ENCODE data around the gene PEX26.
"Not testable (repeated sequence)": the region's sequence is repeated elsewhere in the genome, so short reads cannot be mapped to it uniquely, and the experiment has no call there.

The PEX26 gene

DNA sequence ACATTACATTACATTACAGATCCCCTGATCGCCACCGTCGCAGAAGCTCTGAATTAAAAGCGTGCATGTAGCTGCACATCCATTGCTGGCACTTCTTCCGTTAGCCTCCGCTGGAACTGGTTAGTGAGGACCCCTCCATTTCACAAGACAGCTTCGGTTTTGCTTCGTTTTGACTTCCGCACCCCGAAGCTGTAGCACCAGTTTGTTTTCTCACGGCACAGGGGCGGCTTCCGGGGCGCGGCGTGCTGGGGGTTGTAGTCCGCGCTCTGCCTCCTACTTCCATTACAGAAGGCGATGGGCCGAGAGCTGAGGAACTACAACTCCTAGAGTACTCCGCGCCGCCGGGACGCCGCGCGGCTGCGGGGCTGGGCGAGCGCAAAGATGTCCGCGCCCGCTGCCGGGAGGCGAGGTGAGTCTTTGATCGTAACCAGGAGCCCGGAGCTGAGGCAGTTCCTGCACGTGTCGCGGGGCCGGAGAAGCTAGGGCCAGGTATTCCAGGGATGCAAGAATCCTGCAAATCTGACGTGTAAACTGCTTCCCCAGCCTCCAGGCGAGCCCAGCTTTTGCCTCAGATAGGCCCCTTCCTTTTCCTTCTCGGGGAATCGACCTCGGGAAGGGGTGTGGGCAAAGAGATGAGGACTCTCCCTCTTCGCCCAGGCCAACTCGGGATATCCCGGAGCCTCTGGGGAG lies at the start of gene PEX26:
Gene PEX26 (plus strand): TSS at position 352 of the 690 bp plus-strand sequence. CDS start 387 bp downstream, outside the sequence.
- peak; percentile 98 for DNase-seq (ENCODE audit: low spot score)

DNA sequence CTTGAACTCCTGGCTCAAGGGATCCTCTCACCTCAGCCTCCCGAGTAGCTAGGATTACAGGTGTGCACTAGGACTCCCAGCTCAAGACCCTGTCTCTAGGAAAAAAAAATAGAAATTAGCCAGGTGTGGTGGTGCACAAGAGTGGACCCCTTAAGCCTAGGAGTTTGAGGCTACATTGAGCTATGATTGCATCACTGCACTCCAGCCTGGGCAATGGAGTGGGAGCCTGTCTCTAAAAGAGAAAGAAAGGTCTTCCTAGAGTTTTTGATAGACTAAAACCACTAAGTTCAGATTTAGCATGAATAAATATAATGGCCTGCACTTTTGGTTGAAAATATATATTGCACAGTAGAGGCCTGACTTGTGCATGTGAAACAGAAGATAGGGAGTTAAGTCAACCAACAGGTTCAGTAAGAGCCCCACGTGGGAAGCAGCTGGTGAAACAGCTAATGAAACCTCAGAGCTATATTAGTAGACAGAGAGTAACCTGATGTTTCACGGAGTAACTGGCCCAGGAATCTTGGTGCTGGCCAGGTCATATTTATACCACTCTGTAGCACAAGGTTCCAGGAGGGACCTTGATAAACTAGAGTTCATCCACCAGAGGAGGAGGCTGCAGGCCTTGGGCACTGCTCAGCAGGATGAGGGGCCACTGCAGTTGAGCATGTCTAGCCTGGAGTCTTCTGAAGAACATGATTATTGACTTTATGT lies 48.8 kb upstream of the PEX26 start:
- no peak for DNase-seq (ENCODE audit: low spot score)

DNA sequence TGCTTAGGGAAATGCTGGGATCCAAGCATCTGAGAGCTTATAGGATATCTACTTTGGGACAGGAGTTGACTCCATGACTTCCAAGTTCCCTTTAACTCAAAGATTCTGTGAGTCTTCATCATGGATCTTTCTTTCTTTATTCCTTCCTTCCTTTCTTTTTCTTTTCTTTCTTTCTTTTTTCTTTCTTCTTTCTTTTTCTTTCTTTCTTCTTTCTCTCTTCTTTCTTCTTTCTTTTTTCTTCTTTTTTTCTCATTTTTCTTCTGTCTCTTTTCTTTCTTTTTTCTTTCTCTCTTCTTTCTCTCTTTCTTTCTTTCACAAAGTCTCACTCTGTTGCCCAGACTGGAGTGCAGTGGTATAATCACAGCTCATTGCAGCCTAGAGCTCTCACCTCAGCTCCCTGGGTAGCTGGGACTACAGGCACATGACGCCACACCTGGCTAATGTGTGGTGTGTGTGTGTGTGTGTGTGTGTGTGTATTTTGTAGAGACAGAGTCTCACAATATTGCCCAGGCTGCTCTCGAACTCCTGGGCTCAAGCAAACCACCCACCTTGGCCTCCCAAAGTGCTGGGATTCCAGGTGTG lies 48.0 kb upstream of the PEX26 start:
- no peak for DNase-seq (ENCODE audit: low spot score)

DNA sequence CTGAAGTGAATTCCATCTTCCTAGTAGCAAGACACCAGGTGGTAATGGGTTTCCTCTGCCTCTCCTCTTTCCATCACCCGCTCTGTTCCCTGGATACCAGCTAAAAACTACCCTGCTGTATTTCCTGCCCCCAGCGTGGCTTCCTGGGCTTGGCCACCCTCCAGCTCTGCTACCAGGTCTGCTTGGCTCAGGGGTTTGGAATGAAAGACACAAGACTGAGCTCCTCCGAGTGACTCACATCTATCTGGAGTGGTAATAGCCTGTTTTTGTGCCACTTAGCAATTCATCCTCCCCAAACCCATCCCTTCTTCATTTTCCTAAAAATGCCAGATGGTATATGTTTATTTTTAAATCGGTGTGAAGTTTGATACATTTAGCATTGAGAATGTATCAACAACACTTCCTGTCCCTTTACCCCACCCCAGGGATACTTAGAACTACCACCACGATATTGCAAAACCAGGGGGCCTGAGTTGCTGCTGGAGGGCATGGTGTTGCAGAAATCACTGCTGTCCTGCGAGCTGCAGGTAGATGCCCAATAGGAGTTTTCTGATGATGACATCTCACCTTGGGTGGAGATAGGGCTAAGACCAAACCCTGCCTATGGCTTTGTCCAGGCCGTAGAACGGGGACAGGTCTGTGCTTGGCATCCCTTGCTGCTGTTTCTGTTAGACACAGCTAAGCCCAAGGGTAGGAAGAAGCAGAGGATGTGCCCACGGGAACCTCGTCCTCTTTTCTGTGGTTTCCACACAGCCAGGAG lies 45.9 kb upstream of the PEX26 start:
- no peak for DNase-seq (ENCODE audit: low spot score)

DNA sequence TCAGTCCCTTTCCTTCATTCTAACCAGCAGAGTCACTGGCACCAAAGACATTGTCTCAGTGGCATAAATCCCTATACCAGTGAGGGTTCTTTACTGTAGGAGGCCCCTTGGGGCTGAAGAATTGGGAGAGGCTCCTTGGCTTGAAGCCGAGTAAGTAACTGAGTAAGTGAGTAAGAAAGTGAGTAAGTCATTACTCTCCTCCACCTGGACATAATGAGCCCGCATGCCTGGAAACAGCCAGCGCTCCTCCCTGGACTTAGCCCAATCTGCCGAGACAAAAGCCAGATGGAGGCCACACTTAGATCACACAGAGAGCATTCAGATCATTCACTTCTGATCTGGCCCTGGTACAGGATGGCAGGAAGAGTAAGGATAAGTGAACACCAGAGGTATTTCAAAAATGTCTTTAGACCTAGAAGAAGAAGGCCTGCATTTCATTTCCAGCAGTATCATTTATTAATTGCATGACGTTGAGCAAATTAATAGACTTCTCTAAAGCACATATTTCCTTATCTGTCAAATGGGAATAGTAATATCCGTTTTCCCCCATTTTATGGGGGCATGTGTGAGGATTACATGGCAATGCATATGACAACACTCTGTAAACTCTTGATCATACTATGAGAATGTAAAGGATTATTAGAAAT lies 45.2 kb upstream of the PEX26 start:
- no peak for DNase-seq (ENCODE audit: low spot score)

DNA sequence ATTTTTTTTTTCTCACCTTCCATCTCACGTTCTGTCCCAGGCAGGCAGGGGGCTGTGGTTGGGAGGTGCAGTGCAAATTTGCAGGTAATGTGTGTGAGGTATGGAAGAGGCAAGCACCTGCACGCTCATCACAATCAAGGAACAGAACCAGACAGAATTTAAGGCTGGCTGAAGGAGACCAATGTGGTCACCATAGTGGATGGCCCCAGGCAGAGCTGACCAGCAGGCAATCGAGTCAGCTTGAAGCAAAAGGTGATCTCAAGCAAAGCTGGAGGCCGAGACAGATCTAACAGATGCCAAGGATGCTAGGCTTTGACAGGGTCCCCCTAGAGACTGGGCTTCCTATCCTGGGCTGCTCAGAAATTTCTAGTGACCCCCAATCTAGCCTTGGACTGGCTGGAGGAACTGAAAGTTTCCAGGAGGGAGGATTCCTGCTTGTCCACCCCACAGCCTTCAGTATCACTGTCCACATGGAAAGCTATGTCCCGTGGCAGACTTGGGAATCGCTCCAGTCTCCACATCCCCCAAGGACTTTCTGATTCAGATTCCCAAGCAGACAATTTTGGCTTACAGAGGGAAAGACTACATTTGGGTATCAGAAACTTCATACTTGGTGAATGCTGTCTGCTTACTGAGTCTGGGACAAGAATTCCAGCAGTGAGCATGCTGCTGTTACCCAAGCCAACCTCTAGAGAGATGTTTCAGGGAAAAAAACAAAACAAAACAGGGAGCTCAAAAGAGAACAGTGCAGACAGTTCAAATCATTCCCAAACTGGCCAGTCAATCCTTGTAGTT lies 44.4 kb upstream of the PEX26 start:
- no peak for DNase-seq (ENCODE audit: low spot score)

DNA sequence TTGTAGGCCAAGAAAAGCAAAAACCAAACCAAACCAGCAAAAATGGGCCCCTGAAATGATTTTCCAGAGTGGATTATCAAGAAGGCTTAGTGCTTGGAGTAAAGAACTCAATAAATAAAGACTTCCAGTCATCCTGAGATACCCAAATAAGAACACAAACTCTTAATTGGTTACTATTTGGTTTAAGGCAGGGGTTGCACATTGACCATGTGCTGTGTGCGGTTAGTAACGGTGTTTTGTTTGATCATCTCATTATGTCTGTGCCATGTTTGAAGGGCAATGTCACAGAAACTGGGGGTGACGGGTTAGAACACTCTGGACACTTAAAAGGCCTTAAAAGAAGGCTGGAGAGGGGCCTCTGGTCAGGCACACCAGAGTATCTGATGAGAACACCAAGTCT lies 43.7 kb upstream of the PEX26 start:
- DNase-seq (ENCODE audit: low spot score) = no peak

DNA sequence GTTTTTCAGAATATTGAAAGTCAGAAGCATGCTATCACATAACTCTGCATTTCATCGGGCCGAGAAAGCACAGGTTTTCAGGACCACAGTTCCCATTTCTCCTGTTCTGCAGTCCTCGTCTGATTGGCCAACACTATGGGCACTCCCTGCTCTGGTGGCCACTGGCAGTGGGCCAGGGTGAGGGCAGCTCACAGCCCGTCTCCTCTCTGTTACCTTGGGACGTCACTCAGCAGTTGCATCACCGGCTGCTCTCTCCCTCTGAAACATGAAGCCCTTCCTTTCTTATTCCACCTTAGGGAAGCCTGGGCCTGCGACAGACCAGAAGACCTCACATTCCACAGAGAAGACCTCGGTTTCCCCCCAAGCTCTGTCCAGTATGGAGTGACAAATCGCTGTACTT lies 42.0 kb upstream of the PEX26 start:
- peak; percentile 41 for DNase-seq (ENCODE audit: low spot score)

DNA sequence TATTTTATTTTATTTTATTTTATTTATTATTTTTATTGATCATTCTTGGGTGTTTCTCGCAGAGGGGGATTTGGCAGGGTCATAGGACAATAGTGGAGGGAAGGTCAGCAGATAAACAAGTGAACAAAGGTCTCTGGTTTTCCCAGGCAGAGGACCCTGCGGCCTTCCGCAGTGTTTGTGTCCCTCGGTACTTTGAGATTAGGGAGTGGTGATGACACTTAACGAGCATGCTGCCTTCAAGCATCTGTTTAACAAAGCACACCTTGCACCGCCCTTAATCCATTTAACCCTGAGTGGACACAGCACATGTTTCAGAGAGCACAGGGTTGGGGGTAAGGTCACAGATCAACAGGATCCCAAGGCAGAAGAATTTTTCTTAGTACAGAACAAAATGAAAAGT lies 36.9 kb upstream of the PEX26 start:
- DNase-seq (ENCODE audit: low spot score) = not testable (repeated sequence)

DNA sequence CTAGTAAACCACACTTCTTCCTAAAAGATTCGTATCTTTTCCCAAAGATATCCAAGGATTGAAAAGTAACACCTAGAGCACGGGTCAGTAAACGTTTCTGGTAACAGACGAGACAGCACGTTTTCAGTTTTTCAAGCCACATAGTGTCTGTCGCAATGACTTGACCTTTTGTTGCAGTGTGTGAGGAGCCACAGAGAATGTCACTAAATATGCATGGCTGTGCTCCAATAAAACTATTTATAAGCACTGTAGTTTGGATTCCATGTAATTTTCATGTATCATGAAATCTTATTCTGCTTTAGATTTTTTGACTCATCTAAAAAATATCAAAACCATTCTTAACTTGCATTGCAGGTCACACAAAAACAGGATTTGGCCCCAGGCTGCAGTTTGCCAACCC lies 35.1 kb upstream of the PEX26 start:
- DNase-seq (ENCODE audit: low spot score) = no peak

DNA sequence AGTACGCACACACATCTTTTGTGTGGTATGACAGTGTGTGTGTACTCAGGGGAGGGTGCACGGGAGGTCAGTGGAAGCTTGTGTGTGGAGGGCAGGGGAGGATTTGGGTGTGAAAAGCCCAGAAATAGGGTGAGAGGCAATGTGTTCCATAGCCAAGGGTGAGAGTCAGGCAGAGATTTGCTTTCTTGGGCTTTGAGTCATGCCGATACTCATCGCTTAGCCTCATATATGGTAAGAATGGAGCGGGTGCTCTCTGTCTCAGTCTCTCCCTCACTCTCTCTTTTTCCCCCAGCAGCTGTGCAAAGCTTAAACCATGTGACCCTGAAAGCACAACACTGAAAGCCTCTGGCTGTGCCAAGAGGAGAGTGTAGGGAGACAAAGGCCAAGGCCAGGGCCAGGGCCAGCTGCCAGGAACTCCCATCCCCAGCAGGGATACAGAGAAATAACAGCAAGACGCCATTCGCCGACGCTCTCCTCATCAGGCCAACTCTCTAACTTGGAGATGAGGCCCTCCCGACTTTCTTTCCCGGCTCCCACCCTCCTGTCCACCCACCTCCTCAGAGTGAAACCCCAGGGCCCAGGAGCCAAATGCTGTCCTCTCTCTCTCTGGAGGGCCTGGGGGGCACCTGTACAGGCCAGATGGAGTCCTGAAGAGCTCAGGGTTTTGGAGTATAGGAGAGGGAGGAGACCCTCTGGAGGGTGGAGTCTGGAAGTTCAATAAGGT lies 33.1 kb upstream of the PEX26 start:
- peak; percentile 95 for DNase-seq (ENCODE audit: low spot score)

DNA sequence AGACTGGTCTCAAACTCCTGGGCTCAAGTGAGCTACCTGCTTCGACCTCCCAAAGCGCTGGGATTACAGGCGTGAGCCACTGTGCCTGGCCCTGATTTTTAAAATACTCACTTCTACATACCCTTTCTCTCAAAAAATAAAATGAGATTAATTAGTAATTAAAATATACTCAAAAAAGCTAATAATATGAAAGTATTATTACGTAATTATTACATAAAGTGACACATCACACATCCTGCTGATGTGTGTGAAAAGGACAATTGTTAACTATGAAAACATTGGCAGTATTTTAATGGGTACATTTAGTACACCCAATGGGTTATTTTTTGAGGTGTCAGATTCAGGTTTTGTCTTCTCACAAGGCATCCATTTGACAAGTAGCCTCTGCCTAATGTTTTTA lies 32.0 kb upstream of the PEX26 start:
- no peak for DNase-seq (ENCODE audit: low spot score)

DNA sequence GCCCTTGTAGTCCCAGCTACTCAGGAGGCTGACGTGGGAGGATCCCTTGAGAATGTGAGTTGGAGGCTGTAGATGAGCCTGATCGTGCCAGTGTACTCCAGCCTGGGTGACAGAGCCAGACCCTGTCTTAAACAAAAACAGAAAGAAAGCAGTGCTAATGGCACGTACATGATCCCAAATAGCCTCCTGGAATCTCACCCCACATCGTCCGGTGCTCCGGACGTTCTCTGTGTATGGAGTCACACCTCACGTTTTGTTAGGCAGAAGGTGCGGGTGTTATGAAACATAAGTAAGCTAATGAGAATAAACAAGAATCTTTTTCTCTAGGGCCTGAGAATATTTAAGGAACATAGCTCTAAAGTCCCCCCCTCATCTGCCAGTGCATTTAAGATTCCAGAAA lies 29.7 kb upstream of the PEX26 start:
- no peak for DNase-seq (ENCODE audit: low spot score)

DNA sequence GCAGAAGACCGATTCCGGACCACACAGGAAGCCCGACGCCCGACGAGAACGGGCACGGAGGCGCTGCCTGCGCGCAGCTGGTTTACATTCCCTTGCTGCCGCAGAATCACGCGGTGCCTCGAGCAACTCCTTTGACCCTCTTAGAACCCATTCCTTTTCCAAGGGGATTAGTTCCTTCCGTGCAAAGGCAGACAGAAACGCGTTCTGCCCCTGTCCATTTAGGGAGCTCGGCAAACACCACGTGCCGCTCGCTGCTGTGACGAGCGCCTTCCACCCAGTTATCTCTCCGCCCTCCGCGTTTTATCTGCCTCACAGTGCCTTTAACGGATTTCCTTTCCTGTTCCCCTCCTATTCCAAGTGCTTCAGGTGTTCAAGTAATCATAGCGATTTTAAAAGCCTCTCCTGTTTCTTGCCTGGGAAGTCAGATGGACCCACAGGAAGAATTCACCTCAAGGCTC lies 29.3 kb upstream of the PEX26 start:
- no peak for DNase-seq (ENCODE audit: low spot score)

DNA sequence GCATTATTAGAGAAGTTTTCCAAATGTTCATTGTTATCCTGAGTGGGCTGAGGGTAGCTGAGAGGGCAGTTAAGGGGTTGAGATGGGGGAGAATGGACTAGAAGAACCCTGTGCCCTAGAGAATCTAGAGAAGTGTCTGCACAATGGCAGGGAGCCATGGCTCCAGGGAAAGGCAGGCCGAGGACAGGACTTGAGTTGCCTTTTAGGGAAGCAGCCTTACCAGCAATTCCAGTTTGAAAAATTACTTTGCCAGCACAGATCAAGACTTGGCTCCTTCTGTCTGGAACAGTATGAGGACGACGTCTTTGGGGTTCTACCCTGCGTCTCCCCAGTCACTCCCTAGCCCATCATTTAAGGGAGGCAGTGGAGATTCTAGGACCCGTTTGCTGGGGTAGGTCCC lies 27.7 kb upstream of the PEX26 start:
- DNase-seq (ENCODE audit: low spot score) = no peak

DNA sequence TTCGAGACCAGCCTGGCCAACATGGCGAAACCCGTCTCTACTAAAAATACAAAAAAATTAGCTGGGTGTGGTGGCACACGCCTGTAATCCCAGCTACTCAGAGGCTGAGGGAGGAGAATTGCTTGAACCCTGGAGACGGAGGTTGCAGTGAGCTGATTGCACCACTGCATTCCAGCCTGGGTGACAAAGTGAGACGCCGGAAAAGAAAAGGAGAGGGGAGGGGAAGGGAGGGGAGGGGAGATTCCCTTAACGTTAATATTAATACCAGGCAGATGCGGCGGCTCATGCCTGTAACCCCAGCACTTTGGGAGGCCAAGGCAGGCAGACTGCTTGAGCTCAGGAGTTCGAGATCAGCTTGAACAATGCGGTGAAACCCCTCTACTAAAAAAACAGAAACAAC lies 26.7 kb upstream of the PEX26 start:
- DNase-seq (ENCODE audit: low spot score) = not testable (repeated sequence)

DNA sequence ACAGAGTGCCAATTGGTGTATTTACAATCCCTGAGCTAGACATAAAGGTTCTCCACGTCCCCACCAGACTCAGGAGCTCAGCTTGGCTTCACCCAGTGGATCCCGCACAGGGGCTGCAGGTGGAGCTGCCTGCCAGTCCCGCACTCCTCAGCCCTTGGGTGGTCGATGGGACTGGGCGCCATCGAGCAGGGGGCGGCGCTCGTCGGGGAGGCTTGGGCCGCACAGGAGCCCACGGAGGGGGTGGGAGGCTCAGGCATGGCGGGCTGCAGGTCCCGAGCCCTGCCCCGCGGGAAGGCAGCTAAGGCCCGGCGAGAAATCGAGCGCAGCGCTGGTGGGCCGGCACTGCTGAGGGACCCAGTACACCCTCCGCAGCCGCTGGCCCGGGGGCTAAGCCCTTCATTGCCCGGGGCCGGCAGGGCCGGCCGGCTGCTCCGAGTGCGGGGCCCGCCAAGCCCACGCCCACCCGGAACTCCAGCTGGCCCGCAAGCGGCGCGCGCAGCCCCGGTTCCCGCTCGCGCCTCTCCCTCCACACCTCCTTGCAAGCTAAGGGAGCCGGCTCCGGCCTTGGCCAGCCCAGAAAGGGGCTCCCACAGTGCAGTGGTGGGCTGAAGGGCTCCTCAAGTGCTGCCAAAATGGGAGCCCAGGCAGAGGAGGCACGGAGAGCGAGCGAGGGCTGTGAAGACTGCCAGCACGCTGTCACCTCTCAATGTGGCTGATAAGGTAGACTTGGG lies 24.4 kb upstream of the PEX26 start:
- DNase-seq (ENCODE audit: low spot score) = not testable (repeated sequence)

DNA sequence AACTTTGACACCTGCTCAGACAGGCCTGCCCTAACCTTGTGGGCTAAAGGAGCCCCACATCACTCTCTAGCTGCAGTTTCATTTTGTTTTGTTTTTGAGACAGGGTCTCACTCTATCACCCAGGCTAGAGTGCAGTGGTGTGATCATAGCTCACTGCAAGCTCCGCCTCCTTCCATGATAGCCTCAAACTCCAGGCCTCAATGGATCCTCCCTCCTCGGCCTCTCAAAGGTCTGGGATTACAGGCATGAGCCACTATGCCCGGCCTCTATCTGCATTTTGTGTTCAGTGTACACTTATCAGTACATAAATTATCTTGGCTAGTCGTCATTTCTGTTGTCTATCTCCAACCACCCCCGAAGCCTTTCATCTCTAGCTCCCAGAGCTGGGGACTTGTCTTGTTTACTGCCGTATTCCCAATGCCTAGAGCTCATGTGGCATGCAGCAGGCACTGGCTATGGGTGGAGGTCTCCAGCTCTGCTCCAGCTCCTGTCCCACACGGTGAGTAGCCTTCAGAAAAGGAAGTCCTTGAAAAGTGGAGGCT lies 22.1 kb upstream of the PEX26 start:
- DNase-seq (ENCODE audit: low spot score) = no peak

DNA sequence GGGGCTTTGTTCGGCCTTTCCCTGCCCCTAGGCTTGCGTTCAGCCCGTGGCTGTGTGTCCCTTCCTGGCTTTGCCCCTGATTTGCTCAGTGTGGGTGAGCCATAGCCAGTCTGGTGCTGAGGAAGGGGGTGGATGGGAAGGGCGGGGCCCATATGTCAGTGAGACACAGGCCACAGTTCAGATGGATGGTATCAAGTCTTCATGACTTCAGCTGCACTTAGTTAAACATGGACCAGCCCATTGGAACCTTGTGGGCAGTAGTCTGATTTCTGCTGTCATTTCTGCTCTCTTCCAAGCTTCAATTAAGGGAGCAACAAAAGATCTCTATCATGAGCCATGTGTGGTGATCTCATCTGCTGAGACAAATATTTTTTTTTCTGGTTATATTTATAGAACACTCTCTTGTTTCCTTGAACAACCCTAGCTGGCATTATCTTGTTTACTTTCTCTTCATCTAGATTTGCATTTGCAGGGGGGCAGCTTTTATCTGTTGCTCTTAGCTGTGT lies 21.6 kb upstream of the PEX26 start:
- peak; percentile 85 for DNase-seq (ENCODE audit: low spot score)

Measured in Ammon's horn (tissue), 1 donor.